Heart left ventricle (tissue), 16 donors: ENCODE measurements around the gene APLF. TPM values are rescaled to one million over a fixed set of nuclear protein-coding genes. Genes with fewer than 3 reads are reported as not detected.

ENCODE experiments used
- ATAC-seq, 4 donors: fragments of 200-7000 bp; cut with Tn5 transposase; one replicate each; pipeline ENCODE4 v1.9.1; 2020 to 2022; ENCODE audit warnings: moderate library complexity in 4 of 4, mild to moderate bottlenecking in 3 of 4, moderate number of reproducible peaks in 1 of 4
- DNase-seq, 5 donors: peaks; one replicate each; pipeline ENCODE4 v3.0.0-alpha.2; 2020
- H3K27ac ChIP-seq, 12 donors: fragments of 200-600 bp; sonication (generic) in 4 of 12; one replicate each; pipeline versions ENCODE4 v1.5.0 to v1.8.0; 2016 to 2022; ENCODE audit warnings: mild to moderate bottlenecking in 2 of 12
- H3K27me3 ChIP-seq, 9 donors: fragments of 200-600 bp; sonication (generic) in 2 of 9; one replicate each; pipeline versions ENCODE4 v1.5.1 to v1.8.0; 2016 to 2022; ENCODE audit warnings: mild to moderate bottlenecking in 3 of 9
- H3K36me3 ChIP-seq, 9 donors: fragments of 200-600 bp; sonication (generic) in 2 of 9; one replicate each; pipeline versions ENCODE4 v1.5.0 to v1.8.0; 2018 to 2022; ENCODE audit warnings: mild to moderate bottlenecking in 2 of 9
- H3K4me1 ChIP-seq, 12 donors: fragments of 200-600 bp; sonication (generic) in 4 of 12; one replicate each; pipeline versions ENCODE4 v1.5.0 to v1.8.0; 2016 to 2022; ENCODE audit warnings: mild to moderate bottlenecking in 3 of 12
- H3K4me3 ChIP-seq, 12 donors: fragments of 200-600 bp; sonication (generic) in 4 of 12; one replicate each; pipeline versions ENCODE4 v1.5.0 to v1.8.0; 2017 to 2022; ENCODE audit warnings: mild to moderate bottlenecking in 9 of 12, moderate library complexity in 4 of 12
- H3K9me3 ChIP-seq, 12 donors: fragments of 200-600 bp; sonication (generic) in 4 of 12; one replicate each; pipeline versions ENCODE4 v1.5.0 to v1.8.0; 2016 to 2022; ENCODE audit warnings: mild to moderate bottlenecking in 1 of 12
- CTCF ChIP-seq, 12 donors: fragments of 200-600 bp; sonication (generic) in 4 of 12; IDR thresholded peaks; one replicate each; pipeline versions ENCODE4 v1.5.0 to v1.8.0; 2018 to 2022; ENCODE audit warnings: antibody characterized with exemption in 12 of 12, mild to moderate bottlenecking in 5 of 12
- POLR2A ChIP-seq, 2 donors: fragments of 450-650 bp; IDR thresholded peaks; one replicate each; pipeline ENCODE4 v1.6.1; 2017; ENCODE audit warnings: antibody characterized with exemption in 2 of 2, mild to moderate bottlenecking in 2 of 2, moderate library complexity in 2 of 2
- WGBS, 4 donors: extraction: QIAGEN DNeasy Blood & Tissue Kit in 2 of 4; methylation state at CpG; one replicate each; pipeline versions ENCODE4 v1.1.5 to v1.1.7; 2013 to 2018; 5-methylcytosine and 5-hydroxymethylcytosine counted together
- intact Hi-C, 10 donors: fragments of 100-400 bp; cut with DNase I; formaldehyde crosslinking; loops; one replicate each; pipeline versions ENCODE4 v1.11.1 to v1.14.2; 2022
- polyA plus RNA-seq, 2 donors: library from polyadenylated mRNA; stranded (reverse); fragments of 200-250 nt; gene quantifications; one replicate each; pipeline ENCODE4 v1.2.3, GENCODE V29; 2013
- total RNA-seq, 9 donors: library from RNA; depleted of rRNA in 2 of 9; stranded (reverse); fragments of >200 nt in 2 of 9; fragmentation: NEBNext Ultra II Directional in 3 of 9; extraction: Animal tissue kit (Norgen Biotek cat#: 25700) in 3 of 9; gene quantifications; one replicate each; pipeline versions ENCODE4 v1.1.0 to v1.2.4, GENCODE V29; 2016 to 2023
- donor health status: ischemic (EF 13 %, LVEDD 7.1; RV severe dilation, severe dysfunction).
- donor health status: healthy with polysubstance abuse.
- donor health status: DM: no; HTN: yes; CAD: no.
- donor health status: DM: no; HTN: no; CAD: no.
- donor health status: ischemic (EF 25% LVEDD 6.9; RV normal size, moderate dysfunction).
- donor health status: ischemic (EF 25% LVEDD 5.7; RV mildly dilated, moderate dysfunction).
- donor health status: healthy.
- donor health status: DM: yes; HTN: yes; CAD: no.
- donor health status: ischemic (EF 35%, LVEDD 5.7; RV mildly dilated, moderate dysfunction).
- donor health status: nonischemic (EF 11% LVEDD 7.7; RV severe dilation, severe dysfunction).
- donor health status: DM: yes; HTN: yes; CAD: no.
- donor health status: PGD.
- donor health status: ischemic (EF 29% LVEDD 5.4; RV normal size, mild dysfunction).
- donor health status: nonischemic (EF 23%, LVEDD 6.1; RV moderate dilation, normal function).

The APLF gene
- total and polyA plus RNA-seq, 11 donors = 0.64 to 7.9 (median 4.3) TPM

GRCh38 chr2:68588589-68588988, 121.2 kb downstream of the APLF start:
- 69 to 80% (median 73%) methylated on average over 2 of the region's 2 CpGs for WGBS, 4 donors
- ATAC-seq = no peak
- H3K4me3 ChIP-seq = no peak overlapping the region
- H3K4me1 ChIP-seq = peaks cover 0 to 3% (median 0%) of the 10 kb centered on the region in 12 donors
- peaks cover 0 to 7% (median 0%) of the 10 kb centered on the region in 9 donors for H3K36me3 ChIP-seq
- TF ChIP-seq CTCF (IDR thresholded peaks at IDR 0.05) (no peak), POLR2A (IDR thresholded peaks at IDR 0.05) (no peak)
- no peak overlapping the region for H3K27ac ChIP-seq
- intact Hi-C loops = no loop called here
- H3K27me3 ChIP-seq = no peaks in the 10 kb centered on the region
- no peaks in the 10 kb centered on the region for H3K9me3 ChIP-seq
- DNase-seq = no peak

GRCh38 chr2:68589963-68590362, 122.6 kb downstream of the APLF start:
- Histone ChIP-seq H3K27ac (no peak overlapping the region), H3K4me3 (no peak overlapping the region), H3K4me1 (peaks cover 0 to 10% (median 0%) of the 10 kb centered on the region in 12 donors), H3K36me3 (peaks cover 0 to 7% (median 0%) of the 10 kb centered on the region in 9 donors), H3K9me3 (no peaks in the 10 kb centered on the region), H3K27me3 (no peaks in the 10 kb centered on the region)
- TF ChIP-seq POLR2A (IDR thresholded peaks at IDR 0.05) (no peak), CTCF (IDR thresholded peaks at IDR 0.05) (no peak)
- DNase-seq (no peak), ATAC-seq (no peak)
- WGBS, 4 donors = 54 to 76% (median 64%) methylated on average over 1 of the region's 1 CpG
- intact Hi-C loops = loop anchor here in 7 of 10 donors (10.0 kb wide), 3 partner anchors 95 to 125 kb away; partner anchors contain the start of genes APLF (in 1 of the 7) and FBXO48 (in 1 of the 7)

GRCh38 chr2:68590702-68591101, 123.3 kb downstream of the APLF start:
- Histone ChIP-seq H3K27me3 (no peaks in the 10 kb centered on the region), H3K9me3 (no peaks in the 10 kb centered on the region), H3K36me3 (peaks cover 0 to 7% (median 0%) of the 10 kb centered on the region in 9 donors), H3K4me1 (peaks cover 0 to 10% (median 0%) of the 10 kb centered on the region in 12 donors), H3K4me3 (no peak overlapping the region), H3K27ac (no peak overlapping the region)
- TF ChIP-seq CTCF (IDR thresholded peaks at IDR 0.05) = no peak
- no peak for TF ChIP-seq POLR2A (IDR thresholded peaks at IDR 0.05)
- ATAC-seq (no peak), DNase-seq (no peak)
- intact Hi-C loops = loop anchor here in 7 of 10 donors (10.0 kb wide), 3 partner anchors 96 to 126 kb away; partner anchors contain the start of genes APLF (in 1 of the 7) and FBXO48 (in 1 of the 7)
- 77 to 89% (median 79%) methylated on average over 1 of the region's 1 CpG for WGBS, 4 donors

GRCh38 chr2:68591225-68591624, 123.8 kb downstream of the APLF start:
- intact Hi-C loops = loop anchor here in 7 of 10 donors (10.0 kb wide), 3 partner anchors 96 to 126 kb away; partner anchors contain the start of genes APLF (in 1 of the 7) and FBXO48 (in 1 of the 7)
- peaks cover 0 to 7% (median 0%) of the 10 kb centered on the region in 9 donors for H3K36me3 ChIP-seq
- no peak for ATAC-seq
- H3K4me3 ChIP-seq = no peak overlapping the region
- no peak for DNase-seq
- TF ChIP-seq POLR2A (IDR thresholded peaks at IDR 0.05) = no peak
- no peak for TF ChIP-seq CTCF (IDR thresholded peaks at IDR 0.05)
- H3K27ac ChIP-seq = no peak overlapping the region
- WGBS, 4 donors = 88 to 94% (median 91%) methylated on average over 4 of the region's 4 CpGs
- H3K9me3 ChIP-seq = no peaks in the 10 kb centered on the region
- H3K27me3 ChIP-seq = no peaks in the 10 kb centered on the region
- peaks cover 0 to 10% (median 0%) of the 10 kb centered on the region in 12 donors for H3K4me1 ChIP-seq
